Right lobe of liver (tissue), 4 donors: ENCODE results near the gene OPCML.

Source experiments
- POLR2A ChIP-seq: fragments of 450-650 bp; IDR thresholded peaks from one replicate; pipeline ENCODE4 v1.6.1; 2017; ENCODE audit warnings: antibody characterized with exemption, mild to moderate bottlenecking
- TF ChIP-seq, protein P1 (sequence below), 4 donors: fragments of 200-600 bp in 3 of 4; fragments of 450-650 bp in 1 of 4; IDR thresholded peaks; one replicate each; pipeline versions ENCODE4 v1.5.1 to v1.8.0; 2016 to 2022; ENCODE audit warnings: antibody characterized with exemption in 4 of 4, mild to moderate bottlenecking in 2 of 4
- donor health status: DM: no; HTN: no; CAD: no.
- donor health status: DM: no; HTN: no; CAD: no.
- donor health status: DM: no; HTN: yes; CAD: no.

DNA sequence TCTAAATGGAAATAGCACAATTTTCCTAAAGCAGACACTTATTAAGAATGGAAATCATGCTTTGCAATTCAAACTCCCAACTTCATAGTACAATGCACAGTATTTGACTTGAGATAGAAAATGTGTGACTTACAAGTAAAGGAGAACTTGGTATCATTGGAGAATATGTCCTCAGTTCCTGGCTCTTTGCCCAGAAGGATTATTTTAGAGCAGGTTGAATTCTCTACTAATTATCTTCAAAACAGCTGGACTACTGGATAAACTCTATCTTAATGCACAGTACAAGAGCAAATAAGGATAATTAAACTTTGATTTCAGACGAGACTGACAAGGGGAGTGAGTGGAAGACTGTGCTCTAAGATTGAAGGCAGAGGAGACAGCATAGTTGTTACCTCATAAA lies 839.4 kb downstream of the OPCML start:
- TF ChIP-seq, protein P1, sequence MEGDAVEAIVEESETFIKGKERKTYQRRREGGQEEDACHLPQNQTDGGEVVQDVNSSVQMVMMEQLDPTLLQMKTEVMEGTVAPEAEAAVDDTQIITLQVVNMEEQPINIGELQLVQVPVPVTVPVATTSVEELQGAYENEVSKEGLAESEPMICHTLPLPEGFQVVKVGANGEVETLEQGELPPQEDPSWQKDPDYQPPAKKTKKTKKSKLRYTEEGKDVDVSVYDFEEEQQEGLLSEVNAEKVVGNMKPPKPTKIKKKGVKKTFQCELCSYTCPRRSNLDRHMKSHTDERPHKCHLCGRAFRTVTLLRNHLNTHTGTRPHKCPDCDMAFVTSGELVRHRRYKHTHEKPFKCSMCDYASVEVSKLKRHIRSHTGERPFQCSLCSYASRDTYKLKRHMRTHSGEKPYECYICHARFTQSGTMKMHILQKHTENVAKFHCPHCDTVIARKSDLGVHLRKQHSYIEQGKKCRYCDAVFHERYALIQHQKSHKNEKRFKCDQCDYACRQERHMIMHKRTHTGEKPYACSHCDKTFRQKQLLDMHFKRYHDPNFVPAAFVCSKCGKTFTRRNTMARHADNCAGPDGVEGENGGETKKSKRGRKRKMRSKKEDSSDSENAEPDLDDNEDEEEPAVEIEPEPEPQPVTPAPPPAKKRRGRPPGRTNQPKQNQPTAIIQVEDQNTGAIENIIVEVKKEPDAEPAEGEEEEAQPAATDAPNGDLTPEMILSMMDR (IDR thresholded peaks at IDR 0.05), result no peak
- no peak for TF ChIP-seq POLR2A
